GM21528 (cell line): ENCODE data around the gene TGFB3.
A peak's percentile ranks its signal among the peaks of the same experiment; 100 is the strongest.

Experiments used
- ATAC-seq: cut with Tn5 transposase; IDR thresholded peaks from one replicate; pipeline ENCODE4 v1.9.1; 2021; ENCODE audit warnings: mild to moderate bottlenecking, moderate library complexity; ENCODE audit not compliant: unreplicated experiment, low FRiP score

TGFB3 gene

GRCh38 chr14:75987201-75987970, 5.6 kb upstream of the TGFB3 start:
- ATAC-seq, result no peak

- no peak for ATAC-seq
Observed at GRCh38 chr14:75986439-75986765, 4.6 kb upstream of the TGFB3 start.

- peak; percentile 59 for ATAC-seq
Observed at GRCh38 chr14:75985618-75986438, 4.0 kb upstream of the TGFB3 start, which contains the start of gene IFT43. IFT43 (plus strand) TSS chr14:75985763; CDS start chr14:75985787, 24 bp downstream.

- no peak for ATAC-seq
Observed at GRCh38 chr14:75984674-75985073, 2.9 kb upstream of the TGFB3 start.

- no peak for ATAC-seq
Observed at GRCh38 chr14:75983019-75983358, 1.2 kb upstream of the TGFB3 start.

- peak; percentile 54 for ATAC-seq
Observed at GRCh38 chr14:75982266-75983018, 647 bp upstream of the TGFB3 start.

- no peak for ATAC-seq
Observed at GRCh38 chr14:75980856-75981255, 939 bp downstream of the TGFB3 start.

- ATAC-seq, result no peak
Observed at GRCh38 chr14:75979648-75980565, 1.9 kb downstream of the TGFB3 start.

- no peak for ATAC-seq
Observed at GRCh38 chr14:75979071-75979571, 2.7 kb downstream of the TGFB3 start.

- no peak for ATAC-seq
Observed at GRCh38 chr14:75978249-75978731, 3.5 kb downstream of the TGFB3 start.

- no peak for ATAC-seq
Observed at GRCh38 chr14:75977582-75977943, 4.2 kb downstream of the TGFB3 start.

- ATAC-seq, result no peak
Observed at GRCh38 chr14:75976826-75977581, 4.8 kb downstream of the TGFB3 start.

GRCh38 chr14:75972801-75973421, 8.9 kb downstream of the TGFB3 start:
- no peak for ATAC-seq

- no peak for ATAC-seq
Observed at GRCh38 chr14:75971509-75971908, 10.3 kb downstream of the TGFB3 start.

GRCh38 chr14:75970989-75971388, 10.8 kb downstream of the TGFB3 start:
- no peak for ATAC-seq

- no peak for ATAC-seq
Observed at GRCh38 chr14:75969891-75970290, 11.9 kb downstream of the TGFB3 start.

GRCh38 chr14:75969126-75969525, 12.7 kb downstream of the TGFB3 start:
- ATAC-seq, result no peak

- ATAC-seq, result no peak
Observed at GRCh38 chr14:75968456-75968855, 13.3 kb downstream of the TGFB3 start.

GRCh38 chr14:75967866-75968265, 13.9 kb downstream of the TGFB3 start:
- no peak for ATAC-seq
